Sigmoid colon (tissue), 7 donors: Measurements from ENCODE around the gene BAHCC1. TPM values are rescaled to one million over a fixed set of nuclear protein-coding genes. Genes with fewer than 3 reads are reported as not detected.
A peak's percentile ranks its signal among the peaks of the same experiment; 100 is the strongest.

Source experiments
- DNase-seq: peaks from one replicate; pipeline ENCODE4 v3.0.0-alpha.2; 2019
- H3K27ac ChIP-seq, 4 donors: fragments of 200-600 bp; sonication (generic); one replicate each; pipeline ENCODE4 v1.5.1; 2016 to 2019; ENCODE audit warnings: mild to moderate bottlenecking in 1 of 4
- H3K27me3 ChIP-seq, 3 donors: fragments of 200-600 bp; sonication (generic); one replicate each; pipeline ENCODE4 v1.5.1; 2019; ENCODE audit warnings: mild to moderate bottlenecking in 1 of 3
- H3K36me3 ChIP-seq, 4 donors: fragments of 200-600 bp; sonication (generic); one replicate each; pipeline ENCODE4 v1.5.1; 2016 to 2019
- H3K4me1 ChIP-seq, 4 donors: fragments of 200-600 bp; sonication (generic); one replicate each; pipeline ENCODE4 v1.5.1; 2017 to 2019
- H3K4me3 ChIP-seq, 4 donors: fragments of 200-600 bp; sonication (generic); one replicate each; pipeline ENCODE4 v1.5.1; 2017 to 2019; ENCODE audit warnings: mild to moderate bottlenecking in 2 of 4, moderate library complexity in 1 of 4
- H3K9me3 ChIP-seq, 4 donors: fragments of 200-600 bp in 3 of 4; sonication (generic) in 3 of 4; one replicate each; pipeline versions ENCODE4 v1.5.1 to v1.6.1; 2013 to 2019
- EP300 ChIP-seq, 4 donors: sonication (generic); formaldehyde crosslinking; IDR thresholded peaks; one replicate each; pipeline ENCODE4 v1.6.1; 2017; ENCODE audit warnings: antibody characterized with exemption in 4 of 4
- POLR2A ChIP-seq, 2 donors: fragments of 450-650 bp; IDR thresholded peaks; one replicate each; pipeline ENCODE4 v1.6.1; 2016; ENCODE audit warnings: antibody characterized with exemption in 2 of 2, mild to moderate bottlenecking in 2 of 2, moderate library complexity in 2 of 2
- POLR2AphosphoS5 ChIP-seq, 4 donors: sonication (generic); formaldehyde crosslinking; IDR thresholded peaks; one replicate each; pipeline ENCODE4 v1.6.1; 2017; ENCODE audit warnings: antibody characterized with exemption in 4 of 4
- WGBS, 2 donors: extraction: QIAGEN DNeasy Blood & Tissue Kit; methylation state at CpG; one replicate each; pipeline ENCODE4 v1.1.7; 2013; 5-methylcytosine and 5-hydroxymethylcytosine counted together
- intact Hi-C: fragments of 100-400 bp; cut with DNase I; formaldehyde crosslinking; loops from one replicate; pipeline ENCODE4 v1.15.1; 2023
- polyA plus RNA-seq, 3 donors: library from polyadenylated mRNA; stranded (reverse); fragments of 200-250 nt; gene quantifications; one replicate each; pipeline ENCODE4 v1.2.3, GENCODE V29; 2013
- total RNA-seq, 4 donors: library from RNA; depleted of rRNA; stranded (reverse); fragments of >200 nt; gene quantifications; one replicate each; pipeline ENCODE4 v1.1.0, GENCODE V29; 2016
- TF ChIP-seq, protein P1 (sequence below), 4 experiments: fragments of 450-650 bp in 3 of 4; fragments of 200-600 bp in 1 of 4; IDR thresholded peaks; one replicate each; pipeline ENCODE4 v1.5.1; 2016 to 2019; ENCODE audit warnings: antibody characterized with exemption in 4 of 4, mild to moderate bottlenecking in 3 of 4, moderate library complexity in 2 of 4
- donor health status: healthy with polysubstance abuse.
- donor health status: Bipolar disorder and iron deficiency.
- donor health status: healthy.

Gene BAHCC1
- total and polyA plus RNA-seq, 7 donors = 1.8 to 18.6 (median 6.4) TPM

GRCh38 chr17:81392909-81393654, 2.2 kb upstream of the BAHCC1 start:
- Histone ChIP-seq H3K4me3 (peak overlapping the region; percentile 73 to 84 (median 80)), H3K36me3 (no peaks in the 10 kb centered on the region), H3K27me3 (no peaks in the 10 kb centered on the region), H3K27ac (peak overlapping the region; percentile 93 to 99 (median 98)), H3K4me1 (peaks cover 0 to 67% (median 52%) of the 10 kb centered on the region in 4 donors), H3K9me3 (no peaks in the 10 kb centered on the region)
- TF ChIP-seq POLR2AphosphoS5 (IDR thresholded peaks at IDR 0.05) (peak in 3 of 4 donors; percentile 8 to 28 (median 18)), EP300 (IDR thresholded peaks at IDR 0.05) (no peak)
- 1% methylated on average over 93 of the region's 93 CpGs for WGBS, 2 donors
- no peak for DNase-seq
- intact Hi-C loops = loop anchor here (5.0 kb wide), 1 partner anchor 96 kb away; the partner anchor contains the start of gene SLC38A10

GRCh38 chr17:81393684-81394376, 1.4 kb upstream of the BAHCC1 start:
- H3K9me3 ChIP-seq = no peaks in the 10 kb centered on the region
- intact Hi-C loops = loop anchor here (2.0 to 5.0 kb wide), 2 partner anchors 97 to 119 kb away; partner anchors contain the start of genes ACTG1 and SLC38A10
- peaks cover 0 to 67% (median 49%) of the 10 kb centered on the region in 4 donors for H3K4me1 ChIP-seq
- DNase-seq = peak; percentile 100
- no peaks in the 10 kb centered on the region for H3K27me3 ChIP-seq
- TF ChIP-seq, protein P1, sequence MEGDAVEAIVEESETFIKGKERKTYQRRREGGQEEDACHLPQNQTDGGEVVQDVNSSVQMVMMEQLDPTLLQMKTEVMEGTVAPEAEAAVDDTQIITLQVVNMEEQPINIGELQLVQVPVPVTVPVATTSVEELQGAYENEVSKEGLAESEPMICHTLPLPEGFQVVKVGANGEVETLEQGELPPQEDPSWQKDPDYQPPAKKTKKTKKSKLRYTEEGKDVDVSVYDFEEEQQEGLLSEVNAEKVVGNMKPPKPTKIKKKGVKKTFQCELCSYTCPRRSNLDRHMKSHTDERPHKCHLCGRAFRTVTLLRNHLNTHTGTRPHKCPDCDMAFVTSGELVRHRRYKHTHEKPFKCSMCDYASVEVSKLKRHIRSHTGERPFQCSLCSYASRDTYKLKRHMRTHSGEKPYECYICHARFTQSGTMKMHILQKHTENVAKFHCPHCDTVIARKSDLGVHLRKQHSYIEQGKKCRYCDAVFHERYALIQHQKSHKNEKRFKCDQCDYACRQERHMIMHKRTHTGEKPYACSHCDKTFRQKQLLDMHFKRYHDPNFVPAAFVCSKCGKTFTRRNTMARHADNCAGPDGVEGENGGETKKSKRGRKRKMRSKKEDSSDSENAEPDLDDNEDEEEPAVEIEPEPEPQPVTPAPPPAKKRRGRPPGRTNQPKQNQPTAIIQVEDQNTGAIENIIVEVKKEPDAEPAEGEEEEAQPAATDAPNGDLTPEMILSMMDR (IDR thresholded peaks at IDR 0.05) = no peak
- TF ChIP-seq POLR2A (IDR thresholded peaks at IDR 0.05) (peak; percentile 71 to 77), POLR2AphosphoS5 (IDR thresholded peaks at IDR 0.05) (peak; percentile 90 to 98 (median 94)), EP300 (IDR thresholded peaks at IDR 0.05) (peak in 1 of 4 donors; percentile 87)
- H3K36me3 ChIP-seq = no peaks in the 10 kb centered on the region
- H3K4me3 ChIP-seq = peak overlapping the region; percentile 73 to 84 (median 80)
- H3K27ac ChIP-seq = peak overlapping the region; percentile 93 to 99 (median 98)
- WGBS, 2 donors = 0 to 1% methylated on average over 63 of the region's 63 CpGs

GRCh38 chr17:81394377-81394920, 808 bp upstream of the BAHCC1 start:
- intact Hi-C loops = loop anchor here (2.0 to 5.0 kb wide), 2 partner anchors 97 to 118 kb away; partner anchors contain the start of genes ACTG1 and SLC38A10
- Histone ChIP-seq H3K9me3 (no peaks in the 10 kb centered on the region), H3K36me3 (no peaks in the 10 kb centered on the region), H3K4me1 (peaks cover 0 to 63% (median 43%) of the 10 kb centered on the region in 4 donors), H3K27ac (peak overlapping the region; percentile 93 to 99 (median 98)), H3K4me3 (peak overlapping the region; percentile 2 to 84 (median 74)), H3K27me3 (no peaks in the 10 kb centered on the region)
- 7% methylated on average over 16 of the region's 16 CpGs for WGBS, 2 donors
- no peak for DNase-seq
- TF ChIP-seq POLR2A (IDR thresholded peaks at IDR 0.05) (no peak), POLR2AphosphoS5 (IDR thresholded peaks at IDR 0.05) (no peak), EP300 (IDR thresholded peaks at IDR 0.05) (no peak)
- TF ChIP-seq, protein P1 (IDR thresholded peaks at IDR 0.05) = no peak

GRCh38 chr17:81395600-81396277, 482 bp downstream of the BAHCC1 start:
- intact Hi-C loops = loop anchor here (2.0 kb wide), 1 partner anchor 117 kb away; the partner anchor contains the start of gene ACTG1
- DNase-seq = no peak
- H3K4me1 ChIP-seq = peaks cover 0 to 55% (median 42%) of the 10 kb centered on the region in 4 donors

More at GRCh38 chr17:81395600-81396277, 482 bp downstream of the BAHCC1 start:
- H3K27me3 ChIP-seq = no peaks in the 10 kb centered on the region
- 0 to 1% methylated on average over 43 of the region's 43 CpGs for WGBS, 2 donors
- H3K27ac ChIP-seq = peak overlapping the region; percentile 93 to 99 (median 97)
- peak overlapping the region; percentile 69 to 84 (median 74) for H3K4me3 ChIP-seq
- no peaks in the 10 kb centered on the region for H3K36me3 ChIP-seq
- TF ChIP-seq, protein P1 (IDR thresholded peaks at IDR 0.05) = no peak
- TF ChIP-seq EP300 (IDR thresholded peaks at IDR 0.05) = no peak
- TF ChIP-seq POLR2A (IDR thresholded peaks at IDR 0.05) = no peak
- TF ChIP-seq POLR2AphosphoS5 (IDR thresholded peaks at IDR 0.05) = no peak
- no peaks in the 10 kb centered on the region for H3K9me3 ChIP-seq
